ENCODE measurements around the gene FAM174C.
A peak's percentile ranks its signal among the peaks of the same experiment; 100 is the strongest.

FAM174C gene

DNA sequence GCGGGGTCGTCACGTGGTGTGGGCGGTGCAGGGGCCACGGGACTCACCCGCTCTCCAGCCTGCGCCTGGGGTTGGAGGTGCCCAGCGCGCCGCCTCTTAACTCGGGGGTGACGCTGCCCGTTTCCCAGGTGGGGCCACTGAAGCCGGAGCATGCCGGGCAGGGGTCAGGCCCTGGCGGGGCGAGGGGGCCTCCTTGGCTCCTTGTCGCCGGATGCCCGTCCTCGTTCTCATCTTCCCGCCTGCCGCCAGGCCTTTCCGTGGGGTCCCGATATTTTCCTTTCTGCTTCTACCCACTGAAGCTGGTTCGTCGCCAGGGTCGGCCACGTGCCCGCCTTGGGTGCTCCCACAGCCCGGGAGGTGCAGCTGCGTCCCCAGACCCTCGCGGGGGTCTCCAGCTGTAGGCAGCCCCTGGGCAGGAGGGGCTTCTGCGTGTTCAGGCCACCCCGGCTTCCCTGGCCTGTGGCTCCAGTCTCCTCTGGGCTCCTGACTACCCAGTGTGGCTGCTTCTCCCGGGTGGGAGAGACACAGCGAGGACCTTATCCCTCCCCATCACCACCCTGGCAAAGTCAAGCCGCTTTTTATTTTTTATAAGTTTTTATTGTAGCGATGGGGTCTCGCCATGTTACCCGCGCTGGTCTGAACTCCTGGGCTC, 772 bp downstream of the FAM174C start:
- no peak for DNase-seq

DNA sequence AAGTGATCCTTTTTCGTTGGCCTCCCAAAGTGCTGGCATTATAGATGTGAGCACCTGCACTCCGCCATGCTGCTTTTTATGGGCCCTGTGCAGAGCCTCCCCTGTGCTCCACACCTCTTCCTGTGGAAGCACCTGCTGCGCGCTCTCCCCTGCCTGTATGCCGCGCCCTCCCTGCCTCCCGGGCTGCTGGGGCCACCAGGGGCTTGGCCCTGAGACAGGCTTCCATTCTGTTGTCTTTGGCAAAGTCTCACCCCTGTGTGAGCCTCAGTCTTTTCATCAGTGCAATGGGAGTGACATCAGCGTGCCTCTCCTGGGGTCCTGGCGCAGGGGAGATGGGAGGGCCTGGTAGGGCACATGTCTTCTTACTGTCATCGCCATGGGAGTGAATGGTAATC, 1.3 kb downstream of the FAM174C start:
- peak; percentile 52 for DNase-seq

DNA sequence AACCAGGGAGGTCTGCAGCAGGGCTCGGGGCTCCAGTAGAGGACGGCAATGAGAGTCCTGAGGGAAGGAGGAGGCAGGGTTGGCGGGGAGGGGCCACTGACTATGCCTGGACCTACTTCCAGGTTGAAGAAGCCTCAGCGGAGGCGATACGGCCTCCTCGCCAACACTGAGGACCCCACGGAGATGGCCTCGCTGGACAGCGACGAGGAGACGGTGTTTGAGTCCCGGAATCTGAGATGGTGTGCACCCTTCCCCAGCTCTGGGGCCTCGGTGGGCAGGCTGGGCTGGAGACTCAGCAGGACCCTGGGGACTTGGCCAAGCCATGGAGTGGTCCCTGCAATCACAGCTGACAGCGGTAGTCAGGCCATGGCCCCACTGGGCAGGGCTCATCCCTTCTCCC, 1.7 kb downstream of the FAM174C start:
- DNase-seq, result no peak

DNA sequence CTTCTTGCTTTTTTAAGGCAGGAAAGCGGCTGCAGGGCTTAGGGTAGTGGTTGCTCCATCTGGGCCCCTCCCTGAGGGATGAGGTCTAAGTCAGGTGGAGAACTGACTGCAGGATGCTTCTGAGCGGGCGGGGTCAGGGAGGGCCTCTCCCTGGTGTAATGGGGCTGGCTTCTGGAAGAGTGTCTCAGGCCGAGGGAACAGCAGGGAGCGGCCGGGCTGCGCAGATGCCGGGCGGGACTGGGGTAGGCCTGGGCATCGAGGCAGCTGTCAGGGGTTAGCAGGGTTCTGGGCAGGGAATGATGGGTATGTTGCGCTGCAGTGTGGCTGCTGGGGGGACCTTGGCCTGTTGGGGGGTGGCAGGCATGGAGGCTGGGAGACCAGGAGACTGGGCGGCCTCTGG, 2.7 kb downstream of the FAM174C start:
- DNase-seq, result no peak

DNA sequence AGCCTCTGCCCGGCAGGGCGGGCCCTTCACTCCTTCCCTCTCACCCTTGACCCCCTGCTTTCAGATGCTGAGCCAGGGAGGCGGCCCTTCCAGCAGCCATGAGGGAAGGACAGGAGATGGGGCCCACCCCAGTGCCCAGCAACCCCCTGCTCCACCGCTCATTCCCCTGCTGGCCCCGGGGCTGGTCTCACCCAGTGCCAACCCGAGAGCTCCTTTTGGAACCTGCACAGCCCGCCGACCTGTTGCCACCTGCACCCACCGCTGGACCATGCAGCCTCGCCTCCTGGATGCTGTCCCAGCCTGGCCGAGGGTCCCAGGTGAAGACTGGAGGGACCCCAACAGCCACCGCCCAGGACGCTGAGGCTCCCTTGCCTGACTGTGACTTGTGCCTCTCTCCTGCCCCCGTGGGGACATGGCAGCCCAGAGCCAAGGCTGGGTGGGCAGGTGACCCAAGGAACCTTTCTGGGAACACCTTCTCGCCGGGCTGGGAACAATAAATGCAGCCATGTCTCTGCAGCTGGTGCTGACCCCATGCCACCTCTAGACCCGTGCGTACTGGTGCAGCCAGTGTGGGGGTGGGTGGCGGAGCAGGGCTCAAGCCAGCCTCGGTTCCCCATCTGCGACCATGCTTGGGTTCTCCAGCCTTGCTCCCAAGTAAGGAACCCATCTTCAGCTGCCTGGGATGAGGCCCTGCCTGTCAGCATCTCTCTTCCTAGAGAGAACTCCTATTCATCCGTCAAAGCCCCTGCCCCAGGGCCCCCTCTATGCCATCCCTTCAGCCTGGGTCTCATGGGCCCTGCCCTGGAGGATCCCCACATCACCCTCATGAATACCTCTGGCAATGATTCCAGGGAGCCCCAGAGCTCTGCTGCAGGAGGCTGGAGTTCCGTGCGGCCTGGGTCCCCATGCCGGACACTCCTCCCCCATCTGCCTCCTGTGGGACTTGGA, 3.7 kb downstream of the FAM174C start:
- no peak for DNase-seq

DNA sequence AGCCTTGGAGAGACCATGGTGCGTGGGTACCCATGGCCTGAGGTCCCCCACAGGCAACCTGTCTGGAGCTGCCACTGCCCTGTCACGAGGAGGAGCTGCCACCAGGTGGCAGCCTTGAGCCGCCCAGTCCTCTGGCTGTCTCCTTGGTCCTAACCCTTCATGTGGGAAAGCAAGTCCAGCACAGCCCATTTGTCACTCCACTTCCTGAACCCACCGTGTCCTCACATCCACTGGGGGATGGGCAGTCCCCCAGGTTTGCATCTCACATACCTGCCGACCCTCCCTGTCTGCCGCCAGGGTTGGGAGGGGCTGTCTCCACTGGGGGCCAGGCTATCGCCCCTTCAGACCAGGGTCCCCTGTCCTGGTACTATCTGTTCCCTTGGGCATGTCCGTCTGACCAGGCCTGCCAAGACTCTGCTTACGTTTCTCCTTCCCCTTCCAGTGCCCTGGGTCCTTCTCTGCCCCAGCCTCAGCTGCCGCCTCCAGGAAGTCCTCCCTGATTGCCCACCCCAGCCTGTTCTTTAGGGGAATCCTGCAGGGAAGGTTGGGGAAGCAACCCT, 4.5 kb downstream of the FAM174C start:
- DNase-seq, result peak; percentile 85

DNA sequence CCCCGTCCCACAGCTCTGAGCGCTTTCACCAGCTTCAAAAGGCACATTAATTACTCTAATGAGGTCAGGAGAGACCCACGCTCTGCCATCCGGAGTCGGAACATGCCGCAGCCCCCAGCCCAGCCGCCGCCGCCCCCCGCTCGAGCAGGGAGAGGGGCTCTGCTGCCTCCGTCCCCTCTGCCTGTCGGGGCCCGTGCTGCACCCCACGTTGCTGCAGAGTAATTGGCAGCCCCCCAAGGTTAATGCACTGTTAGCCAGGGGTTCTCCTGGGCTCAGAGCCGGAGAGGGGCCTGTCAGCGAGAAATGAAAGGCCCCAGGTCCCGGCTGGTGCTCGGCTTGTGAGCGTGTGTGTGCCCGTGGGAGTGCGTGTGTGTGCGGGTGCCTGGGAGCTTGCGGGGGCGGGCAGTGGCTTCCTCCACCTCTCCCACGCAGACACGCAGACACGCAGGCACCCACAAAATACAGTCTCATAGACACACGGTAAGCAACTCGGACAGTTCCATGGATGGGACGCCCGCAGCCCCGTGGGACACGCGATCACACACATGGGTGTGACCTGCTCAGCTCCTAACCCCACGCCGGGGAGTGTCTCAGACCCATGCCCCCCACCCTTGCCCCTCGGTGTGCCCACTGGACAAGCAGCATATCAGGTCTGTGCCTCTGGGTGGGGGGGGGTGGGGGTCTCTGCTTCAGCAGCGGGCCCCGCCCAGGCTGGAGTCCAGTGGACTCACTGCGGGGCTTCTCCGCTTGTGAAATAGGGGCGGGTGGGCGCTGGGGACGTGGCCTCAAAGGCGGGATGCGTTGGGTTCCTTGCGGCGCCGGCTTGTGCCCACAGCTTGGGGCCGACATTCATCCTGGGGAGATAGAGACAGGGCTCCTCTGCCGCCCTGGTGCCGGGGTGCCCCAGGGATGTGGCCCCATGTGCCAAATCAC, 5.6 kb downstream of the FAM174C start:
- no peak for DNase-seq

DNA sequence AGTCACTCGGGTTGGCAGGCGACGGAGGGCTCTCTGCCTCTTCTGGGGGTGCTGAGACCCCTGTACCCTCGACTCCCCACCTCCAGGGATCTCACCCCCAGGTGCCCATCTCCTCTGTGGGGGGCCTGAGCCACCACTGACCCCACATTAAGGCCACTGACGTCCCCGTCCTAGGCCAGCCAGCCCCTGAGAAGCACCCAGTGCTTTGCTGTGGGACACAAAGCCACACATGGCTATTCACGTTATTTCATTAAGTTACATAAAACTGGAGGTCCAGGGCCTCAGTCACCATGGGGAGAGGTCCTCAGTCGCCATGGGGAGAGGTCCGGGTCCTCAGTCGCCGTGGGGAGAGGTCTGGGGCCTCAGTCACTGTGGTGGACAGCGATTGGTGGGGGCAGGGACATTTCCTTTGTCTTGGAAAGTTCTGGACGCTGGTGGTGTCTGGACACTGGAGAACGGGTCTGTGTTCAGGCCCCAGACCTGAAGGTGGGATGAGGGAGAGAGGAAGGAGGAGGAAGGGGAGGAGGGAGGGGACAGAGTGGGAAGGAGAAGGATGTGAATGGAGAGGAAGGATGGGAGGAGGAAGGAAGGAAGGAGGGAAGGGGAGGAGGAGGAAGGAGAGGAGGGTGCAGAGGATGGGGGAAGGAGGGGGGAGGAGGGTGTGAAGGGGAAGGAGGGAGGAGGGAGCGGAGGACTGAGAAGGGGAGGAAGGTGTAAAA, 6.4 kb downstream of the FAM174C start:
- DNase-seq, result no peak

DNA sequence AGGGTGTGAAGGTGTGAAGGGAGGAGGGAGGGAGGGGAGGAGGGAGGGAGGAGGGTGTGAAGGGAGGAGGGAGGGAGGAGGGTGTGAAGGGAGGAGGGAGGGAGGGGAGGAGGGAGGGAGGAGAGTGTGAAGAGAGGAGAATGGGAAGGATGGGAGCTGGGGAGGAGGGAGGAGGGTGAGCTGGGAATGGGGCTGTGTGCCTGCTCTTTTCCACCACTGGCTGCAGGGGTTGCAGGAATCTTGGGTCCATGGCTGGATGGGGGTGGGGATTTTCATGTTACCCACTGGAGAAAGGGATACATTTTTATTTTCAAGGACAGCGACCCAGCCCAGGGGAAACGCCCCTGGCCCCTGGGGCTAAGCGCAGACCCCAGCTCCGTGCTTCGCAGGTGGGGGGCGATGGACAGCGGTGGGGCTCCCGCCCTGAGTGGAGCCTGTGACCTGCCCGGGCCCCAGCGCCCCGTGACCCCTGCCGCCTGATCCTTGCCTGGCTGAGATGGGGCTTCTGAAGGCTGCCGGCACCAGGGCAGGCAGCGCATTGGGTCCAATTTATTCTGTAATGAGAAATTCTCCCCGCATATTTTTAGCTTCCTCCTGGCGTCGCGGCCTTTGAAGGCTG, 7.4 kb downstream of the FAM174C start:
- DNase-seq, result no peak

DNA sequence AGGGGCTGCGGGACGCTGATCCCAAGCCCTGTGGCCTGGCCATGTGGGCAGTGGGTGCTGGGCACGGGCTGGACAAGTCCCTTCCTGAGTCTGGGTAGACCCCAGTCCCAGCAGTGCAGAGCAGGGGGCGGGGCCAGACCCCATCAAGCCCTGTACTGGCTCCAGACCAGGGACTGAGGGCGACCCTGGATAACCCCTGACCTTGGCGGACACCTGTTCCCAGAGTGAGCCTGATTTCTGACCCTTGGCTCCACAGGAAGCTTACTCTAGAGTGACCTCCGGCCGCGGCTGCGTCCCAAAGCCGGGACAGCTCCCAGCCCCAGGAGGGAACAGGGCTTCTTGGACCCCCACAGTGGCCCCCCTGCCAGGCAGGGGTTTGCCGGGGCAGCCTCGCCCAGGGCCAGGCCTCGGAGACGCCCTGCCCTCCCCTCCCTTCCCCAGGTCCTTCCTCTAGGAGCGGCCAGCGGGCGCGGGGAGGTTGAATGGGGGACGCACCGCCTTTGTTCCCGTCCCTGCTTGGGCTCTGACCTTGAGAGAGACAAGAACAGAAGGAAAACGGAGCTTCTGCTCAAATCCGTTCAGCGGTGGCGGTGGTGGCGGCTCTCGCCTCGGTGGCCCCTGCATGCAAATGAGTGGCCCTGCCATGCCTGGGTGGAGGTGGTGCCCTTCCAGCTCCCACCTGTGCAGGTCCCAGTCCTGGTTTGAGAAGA, 8.0 kb downstream of the FAM174C start:
- DNase-seq, result no peak

DNA sequence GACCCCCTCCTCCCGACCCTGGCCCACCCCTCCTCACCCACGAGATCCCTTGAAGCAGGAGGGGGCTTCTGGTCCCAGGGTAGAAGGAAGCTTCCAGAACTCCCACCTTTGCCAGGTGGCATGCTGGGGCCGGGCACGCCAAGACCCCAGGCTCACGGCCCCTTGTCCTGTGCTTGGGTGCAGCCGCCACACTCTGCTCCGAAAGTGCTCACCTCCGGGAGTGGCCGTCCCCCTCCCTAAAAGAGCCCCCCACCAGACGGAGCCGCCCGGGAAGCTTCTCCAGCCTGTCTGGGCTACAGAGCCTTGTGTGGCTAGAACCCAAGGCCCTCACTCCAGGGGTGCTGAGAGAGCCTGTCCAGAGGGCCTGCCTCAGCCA, 8.6 kb downstream of the FAM174C start:
- DNase-seq, result no peak

DNA sequence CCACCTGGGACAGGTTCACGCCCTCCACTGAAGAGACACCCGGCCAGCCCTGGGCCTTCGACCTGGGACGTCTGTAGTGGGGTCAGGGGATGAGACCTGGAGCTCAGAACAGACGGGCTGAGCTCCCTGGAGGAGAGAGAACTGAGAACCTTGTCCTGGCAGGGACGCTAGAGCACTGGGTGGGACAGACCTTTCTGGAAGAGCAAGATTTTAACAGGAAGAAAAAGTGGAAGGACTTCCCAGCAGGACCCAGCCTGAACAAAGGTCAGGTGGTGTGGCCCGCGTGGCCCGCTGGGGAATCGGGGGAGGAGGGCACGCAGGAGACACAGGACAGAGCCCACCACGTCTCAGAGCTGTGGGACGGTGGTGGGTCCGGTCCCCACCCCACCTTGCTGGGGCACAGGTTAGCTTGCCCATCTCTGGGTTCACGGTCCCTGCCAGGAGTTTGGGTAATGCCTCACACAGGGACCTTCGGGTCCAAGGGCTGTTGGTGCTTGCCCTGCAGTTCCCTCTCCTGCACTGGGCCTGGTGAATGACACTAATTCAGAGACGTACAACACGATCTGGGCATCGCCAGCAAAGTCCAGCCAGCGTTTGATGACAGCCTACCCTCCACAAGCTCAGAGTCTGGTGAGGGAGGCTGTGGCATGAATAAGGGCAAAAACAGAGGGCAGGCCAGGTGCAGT, 9.1 kb downstream of the FAM174C start:
- DNase-seq, result no peak

DNA sequence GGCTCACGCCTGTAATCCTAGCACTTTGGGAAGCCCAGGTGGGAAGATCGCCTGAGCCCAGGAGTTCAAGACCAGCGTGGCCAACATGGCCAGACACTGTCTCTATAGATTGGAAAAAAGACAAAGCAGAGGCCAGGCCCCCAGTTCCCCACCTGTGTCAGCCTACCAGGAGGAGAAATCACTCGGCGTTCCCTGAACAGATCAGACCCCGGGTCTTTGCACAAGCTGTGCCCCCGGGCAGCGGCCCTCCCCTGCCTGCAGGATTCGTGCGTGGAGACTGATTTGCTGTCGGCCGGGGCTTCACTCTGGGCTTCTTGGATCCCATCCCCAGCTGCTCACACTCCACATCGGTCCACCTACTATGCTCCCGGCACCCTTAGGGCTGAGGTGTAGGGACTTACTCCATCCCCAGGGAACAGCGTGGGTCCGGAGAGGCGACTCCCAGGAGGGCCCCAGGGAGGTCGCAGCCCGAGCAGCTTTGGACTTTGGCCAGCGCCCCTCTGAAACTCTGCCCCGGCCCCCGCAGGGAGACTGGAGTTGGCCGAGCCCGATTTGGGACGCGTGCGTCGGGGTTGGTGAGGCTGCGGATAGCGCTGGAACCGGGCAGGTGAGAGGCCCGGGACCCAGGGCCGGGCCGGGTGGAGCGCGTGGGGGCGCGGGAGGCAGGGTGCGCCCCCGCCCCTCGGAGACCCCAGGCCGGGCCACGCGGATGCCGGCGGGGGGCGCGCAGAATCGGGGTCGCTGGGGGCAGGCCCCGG, 9.8 kb downstream of the FAM174C start:
- no peak for DNase-seq

DNA sequence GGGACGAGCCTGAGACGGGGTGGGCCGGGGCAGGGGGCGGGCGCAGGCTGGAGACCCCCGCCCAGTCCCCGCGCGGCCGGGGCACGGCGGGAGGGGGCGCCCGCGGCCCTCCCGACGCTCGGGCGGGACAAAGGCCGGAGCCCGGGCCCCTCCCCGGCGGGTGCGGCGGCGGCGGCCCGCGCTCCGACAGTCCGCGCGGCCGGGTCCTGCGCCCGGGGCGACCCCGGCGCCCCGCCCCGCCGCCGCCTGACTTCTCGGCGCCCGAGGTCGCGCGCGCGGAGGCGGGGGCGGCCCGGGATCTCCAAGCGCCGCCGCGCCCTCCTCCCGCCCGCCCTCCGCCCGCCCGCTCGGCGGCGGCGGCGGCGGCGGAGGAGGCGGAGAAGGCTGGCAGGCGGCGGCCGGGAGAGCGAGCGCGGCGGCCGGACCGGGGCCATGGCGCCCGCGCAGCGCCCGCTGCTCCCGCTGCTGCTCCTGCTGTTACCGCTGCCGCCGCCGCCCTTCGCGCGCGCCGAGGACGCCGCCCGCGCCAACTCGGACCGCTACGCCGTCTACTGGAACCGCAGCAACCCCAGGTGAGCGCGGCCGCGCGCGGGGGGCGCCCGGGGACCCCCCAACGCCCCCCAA, 10.5 kb downstream of the FAM174C start, which contains the start of gene EFNA2:
TSS of gene EFNA2 (plus strand) at position 137 of the 624 bp plus-strand sequence. CDS start at position 433, 296 bp downstream.
- no peak for DNase-seq

DNA sequence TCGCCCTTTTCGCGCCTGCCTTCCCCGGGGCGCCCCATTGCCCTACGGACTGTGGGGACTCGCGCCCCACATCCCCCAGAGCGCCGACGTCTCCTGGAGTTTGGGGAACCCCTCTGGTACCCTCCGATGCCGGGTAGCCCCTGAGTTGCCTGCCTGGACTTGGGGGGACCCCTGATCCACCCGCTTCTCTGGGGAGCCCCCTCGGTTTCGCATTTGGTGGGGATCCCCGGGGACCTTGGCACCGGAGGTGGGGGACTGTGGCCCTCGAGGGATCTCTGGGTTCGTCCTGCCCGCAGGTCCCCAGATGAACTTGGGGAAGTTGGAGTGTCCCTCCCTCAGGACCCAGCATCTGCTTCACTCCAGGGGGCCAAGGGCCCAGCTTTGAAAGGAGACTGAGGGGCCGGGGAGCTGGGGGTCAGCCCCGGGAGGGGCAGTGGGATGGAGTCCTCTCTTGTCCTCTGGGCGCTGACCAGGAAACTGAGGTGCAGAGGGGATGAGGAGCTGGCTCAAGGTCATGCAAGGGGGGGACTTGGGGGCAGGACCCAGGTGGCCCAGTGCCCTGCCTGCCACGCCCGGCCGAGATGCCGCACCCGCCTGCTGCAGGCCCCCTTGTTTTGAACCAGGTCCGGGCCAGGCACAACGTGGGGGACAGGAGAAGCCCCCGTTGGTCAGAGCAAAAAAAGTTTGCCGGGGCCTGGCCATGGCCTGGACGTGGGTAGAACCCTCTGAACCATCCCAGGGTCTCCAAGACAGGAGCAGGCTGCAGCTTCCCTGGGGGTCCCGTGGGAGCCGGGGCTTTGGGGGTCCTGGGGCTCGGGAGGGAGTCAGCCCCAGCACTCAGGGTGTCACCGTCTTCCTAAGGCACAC, 11.4 kb downstream of the FAM174C start:
- no peak for DNase-seq

DNA sequence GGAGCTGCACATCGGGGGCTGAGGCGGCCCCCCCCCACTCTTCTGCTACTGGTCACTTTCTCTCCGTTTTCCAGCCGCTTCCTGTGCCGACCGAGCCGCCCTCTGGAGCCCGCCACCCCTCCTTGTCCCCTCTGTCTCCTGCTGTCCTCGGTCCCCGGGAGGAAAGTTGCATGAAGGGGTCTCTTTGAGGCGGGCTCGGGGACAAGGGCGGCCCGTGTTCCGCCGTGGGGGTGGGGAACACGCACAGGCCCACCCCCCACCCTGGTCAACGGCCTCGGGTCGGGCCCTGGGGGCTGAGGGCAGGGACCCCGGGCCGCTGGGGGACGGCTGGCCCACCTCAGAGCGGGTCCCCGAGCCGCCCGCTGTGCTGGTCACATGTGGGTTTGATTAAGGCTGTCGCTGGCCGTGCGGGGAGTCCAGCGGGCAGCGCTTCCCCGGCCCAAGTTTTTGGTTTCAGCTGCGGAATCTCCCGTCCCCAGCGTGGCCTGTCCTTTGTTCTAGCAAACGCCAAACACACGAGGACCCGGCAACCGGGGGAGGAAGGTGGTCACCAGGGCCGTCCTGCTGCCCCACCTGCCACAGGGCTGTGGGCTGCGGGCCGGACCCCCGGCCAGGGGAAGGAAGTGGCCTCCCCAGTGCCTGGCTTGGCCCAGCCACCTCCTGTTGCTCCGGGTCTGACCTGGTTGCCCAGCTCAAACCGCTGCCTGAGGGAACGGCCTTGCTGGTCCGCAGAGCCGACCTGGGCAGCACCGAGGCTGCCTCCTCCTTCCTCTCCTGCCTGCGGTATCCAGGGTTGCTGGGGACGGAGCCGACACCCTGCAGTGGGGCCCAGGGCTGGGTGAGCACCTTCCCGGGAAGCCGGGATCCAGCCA, 12.3 kb downstream of the FAM174C start:
- DNase-seq, result no peak

DNA sequence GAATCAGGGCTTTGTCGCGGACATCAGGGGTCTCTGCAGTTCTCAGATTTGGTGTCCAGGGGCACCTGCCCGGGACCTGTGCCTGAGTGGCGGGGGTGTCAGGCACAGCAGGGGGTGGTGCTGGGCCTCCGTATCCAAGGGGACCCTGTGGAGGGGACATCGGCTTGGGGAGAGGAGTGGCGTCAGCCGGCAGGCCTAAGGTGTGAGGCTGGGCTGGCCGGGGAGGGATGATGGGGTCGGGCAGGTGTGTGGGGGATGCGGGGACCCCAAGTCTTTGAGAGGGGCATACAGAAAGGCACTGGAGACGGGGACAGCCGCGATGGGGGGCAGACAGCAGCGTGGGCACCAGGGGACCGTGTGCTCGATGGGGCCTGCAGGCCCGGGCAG, 12.9 kb downstream of the FAM174C start:
- DNase-seq, result no peak
